Neural cell (in vitro differentiated cells): Measurements from ENCODE around the gene TNIP1.

Source experiments
- CTCF ChIP-seq: fragments of 450-650 bp; IDR thresholded peaks from 2 replicates; pipeline ENCODE4 v1.5.1; 2014; ENCODE audit warnings: antibody characterized with exemption, mild to moderate bottlenecking, moderate library complexity; ENCODE audit not compliant: poor library complexity, severe bottlenecking
- EZH2 ChIP-seq: fragments of 200-600, 300-800 bp; shearing (Covaris generic), sonication (generic); IDR thresholded peaks from 2 replicates; pipeline ENCODE4 v1.6.1; 2014; ENCODE audit warnings: antibody characterized with exemption, low read length, borderline replicate concordance, mild to moderate bottlenecking; ENCODE audit not compliant: insufficient read depth, poor library complexity, severe bottlenecking
- MXI1 ChIP-seq: fragments of 450-650 bp; conservative IDR thresholded peaks from 2 replicates; pipeline ENCODE4 v1.6.1; 2014; ENCODE audit warnings: antibody characterized with exemption, mild to moderate bottlenecking; ENCODE audit not compliant: poor library complexity, severe bottlenecking
- REST ChIP-seq: IDR thresholded peaks from 2 replicates; pipeline ENCODE4 v1.6.1; 2012; ENCODE audit warnings: borderline replicate concordance
- SMC3 ChIP-seq: fragments of 450-650 bp; conservative IDR thresholded peaks from 2 replicates; pipeline ENCODE4 v1.6.1; 2014; ENCODE audit warnings: antibody characterized with exemption, mild to moderate bottlenecking, moderate library complexity; ENCODE audit not compliant: poor library complexity
- TAF1 ChIP-seq: IDR thresholded peaks from 2 replicates; pipeline ENCODE4 v1.6.1; 2012; ENCODE audit warnings: low read depth

DNA sequence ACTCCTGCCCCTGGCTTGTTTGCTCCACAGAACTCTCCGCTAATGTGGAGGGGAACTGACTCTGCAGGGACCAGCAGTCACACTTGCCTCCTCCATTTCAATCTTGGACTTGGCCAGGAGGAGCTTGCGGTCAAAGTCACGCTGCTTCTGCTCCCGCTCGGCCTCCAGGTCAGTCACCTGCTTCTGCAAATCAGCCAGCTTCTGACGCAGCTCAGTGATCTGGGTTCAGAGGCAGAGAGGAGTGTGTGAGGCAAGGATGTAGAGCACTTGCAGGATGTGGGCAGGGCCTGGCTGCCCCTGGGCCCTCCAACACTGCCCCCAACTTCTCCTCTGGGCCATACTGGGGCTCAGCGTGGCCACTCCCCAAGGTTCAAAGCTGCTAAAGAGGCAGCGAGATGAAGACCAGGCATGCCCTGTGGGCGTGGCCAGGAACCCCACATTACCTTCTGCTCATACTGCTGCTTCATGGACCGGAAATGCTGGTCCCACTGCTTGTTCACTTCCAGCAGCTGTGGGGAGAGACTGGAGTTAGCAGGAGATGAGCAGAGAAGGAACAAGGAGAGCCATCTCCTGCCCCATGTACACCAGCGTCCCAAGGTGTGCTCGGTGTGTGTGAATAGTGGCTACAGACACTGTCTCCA, 38.3 kb downstream of the TNIP1 start:
- TF ChIP-seq CTCF (no peak), REST (no peak), EZH2 (no peak), SMC3 (no peak), TAF1 (no peak), MXI1 (no peak)
